Body of pancreas (tissue), 4 donors: ENCODE measurements around the gene WFDC2. TPM values are rescaled to one million over a fixed set of nuclear protein-coding genes. Genes with fewer than 3 reads are reported as not detected.

Source experiments
- ATAC-seq: fragments of 150-250 bp; one replicate; pipeline ENCODE4 v1.9.1; 2016
- DNase-seq, 4 donors: peaks; one replicate each; pipeline ENCODE4 v3.0.0-alpha.2; 2019
- H3K27ac ChIP-seq, 4 donors: fragments of 200-600 bp; sonication (generic); 1 replicate in 3 of 4; 2 replicates in 1 of 4; pipeline versions ENCODE4 v1.5.1 to v1.6.1; 2016 to 2019; ENCODE audit warnings: mild to moderate bottlenecking in 1 of 4, mixed read lengths in 1 of 4, moderate library complexity in 1 of 4
- H3K27me3 ChIP-seq, 2 donors: fragments of 200-600 bp; sonication (generic); one replicate each; pipeline ENCODE4 v1.6.0; 2016; ENCODE audit warnings: mild to moderate bottlenecking in 1 of 2
- H3K36me3 ChIP-seq, 2 donors: fragments of 200-600 bp; sonication (generic); replicated peaks in 1 of 2; 2 replicates each; pipeline ENCODE4 v1.5.1; 2016; ENCODE audit warnings: low read depth in 2 of 2; ENCODE audit not compliant: insufficient read depth in 1 of 2
- H3K4me1 ChIP-seq: fragments of 200-600 bp; sonication (generic); one replicate; pipeline ENCODE4 v1.6.0; 2016
- H3K4me3 ChIP-seq, 2 donors: fragments of 200-600 bp; sonication (generic); 1 replicate in 1 of 2; 2 replicates in 1 of 2; pipeline ENCODE4 v1.5.1; 2016 to 2019
- H3K9me3 ChIP-seq, 3 donors: fragments of 200-600 bp; sonication (generic); 1 replicate in 2 of 3; 2 replicates in 1 of 3; pipeline ENCODE4 v1.5.1; 2016
- CTCF ChIP-seq, 7 experiments: fragments of 450-650 bp in 4 of 7; fragments of 200-600 bp in 3 of 7; sonication (generic) in 3 of 7; IDR thresholded peaks; one replicate each; pipeline ENCODE4 v1.5.1; 2016 to 2019; ENCODE audit warnings: antibody characterized with exemption in 7 of 7
- POLR2A ChIP-seq, 3 donors: fragments of 450-650 bp; IDR thresholded peaks; one replicate each; pipeline ENCODE4 v1.6.1; 2016; ENCODE audit warnings: antibody characterized with exemption in 3 of 3, mild to moderate bottlenecking in 2 of 3
- WGBS, 2 donors: methylation state at CpG; one replicate each; pipeline ENCODE4 v1.1.5; 2017; 5-methylcytosine and 5-hydroxymethylcytosine counted together
- intact Hi-C: fragments of 100-400 bp; cut with DNase I; formaldehyde crosslinking; loops from one replicate; pipeline ENCODE4 v1.15.1; 2023
- microRNA-seq, 2 donors: library from miRNA; unstranded; fragments of <30 nt; microRNA quantifications; one replicate each; pipeline ENCODE4, GENCODE V29; 2016; ENCODE audit warnings: borderline number of aligned reads in 2 of 2, borderline replicate concordance in 2 of 2
- small RNA-seq: library from RNA; depleted of rRNA; stranded (forward); fragments of <200 nt; gene quantifications from one replicate; pipeline ENCODE3, GENCODE V24; 2016
- total RNA-seq, 2 donors: library from RNA; depleted of rRNA; stranded (reverse); fragments of >200 nt; gene quantifications; one replicate each; pipeline ENCODE4 v1.1.0, GENCODE V29; 2016

The WFDC2 gene
- total RNA-seq, 2 donors from 2014 or later: 3.0 to 11.9 TPM

- no peak for DNase-seq
Measured at GRCh38 chr20:45515147-45515913, 45.8 kb downstream of the WFDC2 start, which contains the start of gene SPINT3. Gene SPINT3, minus strand, starts transcription at chr20:45515622. Its CDS starts 14 bp downstream, at chr20:45515608.

GRCh38 chr20:45518282-45518681 is 48.7 kb downstream of the WFDC2 start:
- 58 to 62% methylated on average over 2 of the region's 2 CpGs for WGBS, 2 donors
- ATAC-seq (no peak), DNase-seq (no peak)
- Histone ChIP-seq H3K36me3 (no peaks in the 10 kb centered on the region), H3K27me3 (no peaks in the 10 kb centered on the region), H3K9me3 (no peaks in the 10 kb centered on the region), H3K4me1 (no peaks in the 10 kb centered on the region), H3K27ac (no peak overlapping the region), H3K4me3 (no peak overlapping the region)
- intact Hi-C loops: no loop called here
- TF ChIP-seq POLR2A (IDR thresholded peaks at IDR 0.05): no peak
- TF ChIP-seq CTCF (IDR thresholded peaks at IDR 0.05): no peak

More at GRCh38 chr20:45515147-45515913, 45.8 kb downstream of the WFDC2 start, which contains the start of gene SPINT3:
- Histone ChIP-seq H3K27ac (no peak within 1 kb of the TSS), H3K27me3 (no peaks in the 10 kb centered on the region), H3K36me3 (no peaks in the 10 kb centered on the region), H3K4me1 (no peaks in the 10 kb centered on the region), H3K9me3 (no peaks in the 10 kb centered on the region), H3K4me3 (no peak within 1 kb of the TSS)
- ATAC-seq: no peak
- intact Hi-C loops: no loop called here
- TF ChIP-seq CTCF (IDR thresholded peaks at IDR 0.05) (no peak), POLR2A (IDR thresholded peaks at IDR 0.05) (no peak)
- WGBS, 2 donors: 52 to 56% methylated on average over 5 of the region's 5 CpGs

GRCh38 chr20:45523821-45524220 is 54.3 kb downstream of the WFDC2 start:
- ATAC-seq (no peak), DNase-seq (no peak)
- H3K36me3 ChIP-seq: no peaks in the 10 kb centered on the region
- TF ChIP-seq CTCF (IDR thresholded peaks at IDR 0.05) (no peak), POLR2A (IDR thresholded peaks at IDR 0.05) (no peak)
- H3K27ac ChIP-seq: no peak overlapping the region
- intact Hi-C loops: no loop called here
- 59 to 65% methylated on average over 1 of the region's 1 CpG for WGBS, 2 donors
- H3K4me1 ChIP-seq: no peaks in the 10 kb centered on the region
- no peak overlapping the region for H3K4me3 ChIP-seq
- peaks cover 0 to 3% of the 10 kb centered on the region in 2 donors for H3K27me3 ChIP-seq
- H3K9me3 ChIP-seq: no peaks in the 10 kb centered on the region

- TF ChIP-seq POLR2A (IDR thresholded peaks at IDR 0.05): no peak
- no peak for TF ChIP-seq CTCF (IDR thresholded peaks at IDR 0.05)
- no peak for DNase-seq
- H3K27me3 ChIP-seq: peaks cover 0 to 3% of the 10 kb centered on the region in 2 donors
- H3K27ac ChIP-seq: no peak overlapping the region
- no peaks in the 10 kb centered on the region for H3K36me3 ChIP-seq
- no peak overlapping the region for H3K4me3 ChIP-seq
- H3K9me3 ChIP-seq: no peaks in the 10 kb centered on the region
- intact Hi-C loops: no loop called here
- 72% methylated on average over 4 of the region's 4 CpGs for WGBS, 2 donors
- H3K4me1 ChIP-seq: no peaks in the 10 kb centered on the region
- ATAC-seq: no peak
Measured at GRCh38 chr20:45527294-45527693, 57.7 kb downstream of the WFDC2 start.

Small RNAs within 50 kb of the gene (microRNA-seq; reads per million reads assigned to microRNA genes)
- gene MIR6812: 0 reads per million in 2 donors

Small RNAs within 50 kb of the gene (small RNA-seq; reads per million reads assigned to genes)
- gene MIR6812: not detected

Other genes with a start within 250 kb of the WFDC2 start
- gene SEMG2, start 248.4 kb upstream of the WFDC2 start, total RNA-seq: not detected
- gene SLPI, start 215.2 kb upstream of the WFDC2 start, total RNA-seq: 10 to 100 TPM; 14.5 to 34.0 TPM
- 100 to 1,000 TPM; 306 to 837 TPM for gene RBPJL, start 162.9 kb upstream of the WFDC2 start, total RNA-seq
- 1 to 10 TPM; 4.9 to 5.3 TPM for gene MATN4, start 161.5 kb upstream of the WFDC2 start, total RNA-seq
- 10 to 100 TPM; 62.0 to 97.6 TPM for gene SDC4, start 121.3 kb upstream of the WFDC2 start, total RNA-seq
- gene SYS1, start 106.6 kb upstream of the WFDC2 start, total RNA-seq: 10 to 100 TPM; 14.2 to 15.3 TPM
- gene TP53TG5, start 91.4 kb upstream of the WFDC2 start, total RNA-seq: not detected
- 10 to 100 TPM; 10.5 to 20.5 TPM for gene DBNDD2, start 61.5 kb upstream of the WFDC2 start, total RNA-seq
- gene PIGT, start 53.6 kb upstream of the WFDC2 start, total RNA-seq: 10 to 100 TPM; 38.6 to 50.3 TPM
- gene SPINT3, start 45.9 kb downstream of the WFDC2 start, total RNA-seq: not detected
- gene WFDC6, start 69.7 kb downstream of the WFDC2 start, total RNA-seq: not detected
- not detected for gene EPPIN, start 77.6 kb downstream of the WFDC2 start, total RNA-seq
- gene WFDC8, start 109.5 kb downstream of the WFDC2 start, total RNA-seq: not detected
- not detected for gene WFDC10A, start 160.0 kb downstream of the WFDC2 start, total RNA-seq
- gene WFDC9, start 161.5 kb downstream of the WFDC2 start, total RNA-seq: not detected
- gene WFDC11, start 200.5 kb downstream of the WFDC2 start, total RNA-seq: not detected
- gene WFDC13, start 232.3 kb downstream of the WFDC2 start, total RNA-seq: not detected
- not detected for gene WFDC10B, start 235.3 kb downstream of the WFDC2 start, total RNA-seq